IMR-90 (cell line): ENCODE results near the gene SLC4A4. TPM values are rescaled to one million over a fixed set of nuclear protein-coding genes. Genes with fewer than 3 reads are reported as not detected.

Experiments used
- ATAC-seq: fragments of 200-7000 bp; cut with Tn5 transposase; 2 replicates; pipeline ENCODE4 v1.9.1; 2020; ENCODE audit warnings: low read depth, mild to moderate bottlenecking, moderate library complexity
- BruUV-seq: library from RNA; stranded (reverse); fragments of 400-500 nt; replicated peaks from 2 replicates; lab custom pipeline; 2021; lab: Mats Ljungman, UMichigan
- CTCF ChIA-PET: fragments of 300-600 bp; formaldehyde crosslinking; extraction: SDS; loops from one replicate; lab custom pipeline; 2021; ENCODE audit warnings: antibody characterized with exemption; lab: Yijun Ruan, JAX
- POLR2A ChIA-PET: fragments of 300-600 bp; sonication (Branson Sonifier 250); formaldehyde crosslinking; loops from one replicate; lab custom pipeline; 2022; ENCODE audit warnings: antibody characterized with exemption; ENCODE audit not compliant: unreplicated experiment; lab: Charles Lee
- DNase-seq: peaks from one replicate; pipeline ENCODE4 v3.0.0; 2013
- H2AFZ ChIP-seq: replicated peaks from 2 replicates; pipeline ENCODE3; 2013; ENCODE audit warnings: low read length, mild to moderate bottlenecking; ENCODE audit not compliant: poor library complexity
- H2AK5ac ChIP-seq: 2 replicates; pipeline ENCODE4 v1.6.1; 2013; ENCODE audit warnings: low read depth, low read length, inconsistent platforms
- H2AK9ac ChIP-seq: replicated peaks from 2 replicates; pipeline ENCODE3; 2013; ENCODE audit warnings: mild to moderate bottlenecking, low read depth, low read length, moderate library complexity; ENCODE audit not compliant: poor library complexity
- H2BK120ac ChIP-seq: 2 replicates; pipeline ENCODE4 v1.6.1; 2013; ENCODE audit warnings: low read depth, low read length, inconsistent platforms
- H2BK15ac ChIP-seq: 3 replicates; pipeline ENCODE4 v1.6.1; 2013; ENCODE audit warnings: low read depth, low read length, inconsistent platforms
- H2BK20ac ChIP-seq: 2 replicates; pipeline ENCODE4 v1.6.1; 2013; ENCODE audit warnings: low read depth, mild to moderate bottlenecking, inconsistent platforms, low read length, moderate library complexity
- H2BK5ac ChIP-seq: 2 replicates; pipeline ENCODE4 v1.6.1; 2013; ENCODE audit warnings: mild to moderate bottlenecking, low read depth, low read length, inconsistent platforms; ENCODE audit not compliant: poor library complexity, severe bottlenecking
- H3K14ac ChIP-seq: replicated peaks from 2 replicates; pipeline ENCODE4 v1.6.1; 2013; ENCODE audit warnings: low read depth, low read length, inconsistent platforms
- H3K18ac ChIP-seq: 2 replicates; pipeline ENCODE4 v1.6.1; 2013; ENCODE audit warnings: low read depth, low read length, control low read depth
- H3K23ac ChIP-seq: 2 replicates; pipeline ENCODE4 v1.6.1; 2013; ENCODE audit warnings: low read depth, low read length, inconsistent platforms
- H3K27ac ChIP-seq: 2 replicates; pipeline ENCODE4 v1.5.1; 2013; ENCODE audit warnings: mild to moderate bottlenecking, control low read depth, low read length; ENCODE audit not compliant: insufficient read depth
- H3K27me3 ChIP-seq: 2 replicates; pipeline ENCODE4 v1.6.1; 2013; ENCODE audit warnings: low read length; ENCODE audit not compliant: control insufficient read depth, insufficient read depth
- H3K36me3 ChIP-seq: 2 replicates; pipeline ENCODE4 v1.6.1; 2013; ENCODE audit warnings: low read length, mixed read lengths; ENCODE audit not compliant: control insufficient read depth, insufficient read depth
- H3K4ac ChIP-seq: 2 replicates; pipeline ENCODE4 v1.6.1; 2013; ENCODE audit warnings: low read depth, low read length, inconsistent platforms
- H3K4me1 ChIP-seq: 2 replicates; pipeline ENCODE4 v1.6.1; 2013; ENCODE audit warnings: low read length, mixed read lengths; ENCODE audit not compliant: control insufficient read depth, insufficient read depth
- H3K4me2 ChIP-seq: 2 replicates; pipeline ENCODE4 v1.6.1; 2013; ENCODE audit warnings: low read depth, mild to moderate bottlenecking, control low read depth, low read length, moderate library complexity
- H3K4me3 ChIP-seq: 2 replicates; pipeline ENCODE4 v1.5.1; 2013; ENCODE audit warnings: low read depth, mild to moderate bottlenecking, control low read depth, low read length, moderate library complexity; ENCODE audit not compliant: insufficient read depth
- H3K56ac ChIP-seq: 2 replicates; pipeline ENCODE4 v1.6.1; 2013; ENCODE audit warnings: low read length, inconsistent platforms; ENCODE audit not compliant: insufficient read depth; ENCODE audit errors: extremely low read depth
- H3K79me1 ChIP-seq, 2 experiments: 2 replicates each; pipeline ENCODE4 v1.6.1; 2013; ENCODE audit warnings: low read length in 2 of 2, inconsistent platforms in 1 of 2, low read depth in 1 of 2
- H3K9ac ChIP-seq: 2 replicates; pipeline ENCODE4 v1.6.1; 2013; ENCODE audit warnings: low read depth, low read length, control low read depth
- H3K9me1 ChIP-seq: 2 replicates; pipeline ENCODE4 v1.6.1; 2013; ENCODE audit warnings: low read length, inconsistent platforms; ENCODE audit not compliant: insufficient read depth
- H3K9me3 ChIP-seq: 2 replicates; pipeline ENCODE4 v1.6.1; 2013; ENCODE audit warnings: low read length; ENCODE audit not compliant: control insufficient read depth, insufficient read depth
- H4K20me1 ChIP-seq: 2 replicates; pipeline ENCODE4 v1.6.1; 2013; ENCODE audit warnings: low read length, inconsistent platforms; ENCODE audit not compliant: insufficient read depth
- H4K5ac ChIP-seq: 2 replicates; pipeline ENCODE4 v1.6.1; 2013; ENCODE audit warnings: mild to moderate bottlenecking, low read depth, low read length, control low read depth
- H4K8ac ChIP-seq, 2 experiments: 2 replicates each; pipeline ENCODE4 v1.6.1; 2013; ENCODE audit warnings: low read depth in 2 of 2, low read length in 2 of 2, control low read depth in 1 of 2, inconsistent platforms in 1 of 2
- H4K91ac ChIP-seq: 2 replicates; pipeline ENCODE4 v1.6.1; 2013; ENCODE audit warnings: low read depth, low read length, inconsistent platforms; ENCODE audit not compliant: insufficient read depth
- BHLHE40 ChIP-seq: fragments of 150-350 bp; IDR thresholded peaks from 2 replicates; pipeline ENCODE4 v1.6.1; 2016; ENCODE audit warnings: mild to moderate bottlenecking, low read depth, low read length
- FOS ChIP-seq: fragments of 150-350 bp; IDR thresholded peaks from 2 replicates; pipeline ENCODE4 v1.6.1; 2016; ENCODE audit warnings: low read depth, low read length
- MAZ ChIP-seq: IDR thresholded peaks from 2 replicates; pipeline ENCODE4 v1.6.1; 2012; ENCODE audit warnings: low read depth, mild to moderate bottlenecking, low read length, improper control_type of control experiment, moderate library complexity, borderline replicate concordance
- RAD21 ChIP-seq: IDR thresholded peaks from 2 replicates; pipeline ENCODE4 v1.6.1; 2012; ENCODE audit warnings: low read length, improper control_type of control experiment
- RCOR1 ChIP-seq: IDR thresholded peaks from 2 replicates; pipeline ENCODE4 v1.6.1; 2012; ENCODE audit warnings: mild to moderate bottlenecking, low read length, improper control_type of control experiment; ENCODE audit not compliant: insufficient replicate concordance
- SMC3 ChIP-seq: fragments of 150-350 bp; IDR thresholded peaks from 2 replicates; pipeline ENCODE4 v1.6.1; 2016; ENCODE audit warnings: low read depth, mild to moderate bottlenecking, antibody characterized with exemption, low read length, moderate library complexity
- dilution Hi-C: fragments of 300-500 bp; cut with HindIII; formaldehyde crosslinking; loops from one replicate; pipeline ENCODE4 v1.14.3; 2018; ENCODE audit warnings: low sequenced_read_pairs; ENCODE audit not compliant: unreplicated experiment
- in situ Hi-C: fragments of 300-500 bp; cut with MboI; formaldehyde crosslinking; loops from 3 replicates; pipeline ENCODE4 v1.14.3; 2019; ENCODE audit warnings: low sequenced_read_pairs, inconsistent platforms, mixed read lengths
- intact Hi-C: fragments of 100-400 bp; cut with micrococcal nuclease; formaldehyde crosslinking; loops from 2 replicates; pipeline ENCODE4 v1.10.0; 2022
- polyA plus RNA-seq, 3 experiments: library from polyadenylated mRNA; depleted of rRNA; stranded (reverse); fragments of >200 nt; gene quantifications; 2 replicates each; pipeline ENCODE4 v1.2.3, GENCODE V29; 2012; ENCODE audit warnings: low replicate concordance in 1 of 3
- total RNA-seq: library from RNA; depleted of rRNA; stranded (reverse); fragments of >200 nt; gene quantifications from 2 replicates; pipeline ENCODE4 v1.2.3, GENCODE V29; 2012
- TF ChIP-seq, protein P1 (sequence below): fragments of 150-350 bp; IDR thresholded peaks from 2 replicates; pipeline ENCODE4 v1.6.1; 2016; ENCODE audit warnings: low read depth, mild to moderate bottlenecking, low read length, moderate library complexity, borderline replicate concordance
- TF ChIP-seq, protein P2 (sequence below): conservative IDR thresholded peaks from 2 replicates; pipeline ENCODE4 v1.5.1; 2012; ENCODE audit warnings: mild to moderate bottlenecking, low read depth, low read length, improper control_type of control experiment

Gene SLC4A4
- total and polyA plus RNA-seq, 2 of the 4 experiments (the other 2 are of a cell fraction), result 5.6 to 16.8 TPM

DNA sequence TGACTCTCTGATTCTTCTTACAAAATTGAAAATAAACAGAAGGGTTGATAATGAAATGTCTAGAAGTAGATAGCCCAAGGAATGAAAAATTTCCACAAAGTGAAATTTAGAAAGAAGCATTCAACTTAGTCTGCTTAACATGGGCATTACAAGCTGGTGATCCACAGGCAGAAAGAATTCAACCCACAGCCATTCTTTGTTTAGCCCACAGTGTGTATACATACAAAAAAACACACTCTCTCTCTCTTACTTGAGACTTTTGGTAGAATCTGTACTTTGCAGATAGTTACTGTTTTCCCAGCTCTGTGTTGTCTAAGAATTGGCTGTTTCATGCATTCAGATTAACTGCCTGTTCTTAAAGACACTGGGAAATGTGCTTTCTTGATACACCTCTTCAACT, 159.8 kb downstream of the SLC4A4 start:
- Histone ChIP-seq H2BK5ac (peak overlapping the region; percentile 27), H4K5ac (no peak overlapping the region; the same call in 1 of the 2 replicates), H3K14ac (no peak overlapping the region), H2BK20ac (0 out of 2 replicates have a peak overlapping the region, but pooled peaks have one; percentile 8), H3K27me3 (no peaks in the 10 kb centered on the region), H3K23ac (no peak overlapping the region), H3K56ac (peak overlapping the region; percentile 20; the same call in 1 of the 2 replicates), H3K4me2 (peak overlapping the region; percentile 7; the same call in 1 of the 2 replicates), H4K91ac (no peak overlapping the region), H3K27ac (peak overlapping the region; percentile 51; the same call in 1 of the 2 replicates), H4K20me1 (no peaks in the 10 kb centered on the region), H2AK5ac (no peak overlapping the region), H4K8ac (no peak overlapping the region), H2BK15ac (no peak overlapping the region), H2AK9ac (no peak overlapping the region), H3K9me3 (no peaks in the 10 kb centered on the region), H3K4me3 (no peak overlapping the region), H3K36me3 (peaks cover 9% of the 10 kb centered on the region), H2BK120ac (peak overlapping the region; percentile 4; the same call in 1 of the 2 replicates), H3K18ac (peak overlapping the region; percentile 79), H3K9me1 (no peaks in the 10 kb centered on the region; the same call in none of the 2 replicates), H2AFZ (no peak overlapping the region), H3K79me1 (peaks cover 0 to 16% of the 10 kb centered on the region in 2 experiments; a peak in 1 of 4 replicates), H3K9ac (no peak overlapping the region), H3K4ac (no peak overlapping the region), H3K4me1 (peaks cover 3% of the 10 kb centered on the region; the same call in 1 of the 2 replicates)
- dilution Hi-C loops (no loop called here), intact Hi-C loops (no loop called here), in situ Hi-C loops (no loop called here)
- TF ChIP-seq, protein P1, sequence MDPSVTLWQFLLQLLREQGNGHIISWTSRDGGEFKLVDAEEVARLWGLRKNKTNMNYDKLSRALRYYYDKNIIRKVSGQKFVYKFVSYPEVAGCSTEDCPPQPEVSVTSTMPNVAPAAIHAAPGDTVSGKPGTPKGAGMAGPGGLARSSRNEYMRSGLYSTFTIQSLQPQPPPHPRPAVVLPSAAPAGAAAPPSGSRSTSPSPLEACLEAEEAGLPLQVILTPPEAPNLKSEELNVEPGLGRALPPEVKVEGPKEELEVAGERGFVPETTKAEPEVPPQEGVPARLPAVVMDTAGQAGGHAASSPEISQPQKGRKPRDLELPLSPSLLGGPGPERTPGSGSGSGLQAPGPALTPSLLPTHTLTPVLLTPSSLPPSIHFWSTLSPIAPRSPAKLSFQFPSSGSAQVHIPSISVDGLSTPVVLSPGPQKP, result no peak
- no peak for TF ChIP-seq MAZ
- no peak for TF ChIP-seq SMC3
- TF ChIP-seq, protein P2, sequence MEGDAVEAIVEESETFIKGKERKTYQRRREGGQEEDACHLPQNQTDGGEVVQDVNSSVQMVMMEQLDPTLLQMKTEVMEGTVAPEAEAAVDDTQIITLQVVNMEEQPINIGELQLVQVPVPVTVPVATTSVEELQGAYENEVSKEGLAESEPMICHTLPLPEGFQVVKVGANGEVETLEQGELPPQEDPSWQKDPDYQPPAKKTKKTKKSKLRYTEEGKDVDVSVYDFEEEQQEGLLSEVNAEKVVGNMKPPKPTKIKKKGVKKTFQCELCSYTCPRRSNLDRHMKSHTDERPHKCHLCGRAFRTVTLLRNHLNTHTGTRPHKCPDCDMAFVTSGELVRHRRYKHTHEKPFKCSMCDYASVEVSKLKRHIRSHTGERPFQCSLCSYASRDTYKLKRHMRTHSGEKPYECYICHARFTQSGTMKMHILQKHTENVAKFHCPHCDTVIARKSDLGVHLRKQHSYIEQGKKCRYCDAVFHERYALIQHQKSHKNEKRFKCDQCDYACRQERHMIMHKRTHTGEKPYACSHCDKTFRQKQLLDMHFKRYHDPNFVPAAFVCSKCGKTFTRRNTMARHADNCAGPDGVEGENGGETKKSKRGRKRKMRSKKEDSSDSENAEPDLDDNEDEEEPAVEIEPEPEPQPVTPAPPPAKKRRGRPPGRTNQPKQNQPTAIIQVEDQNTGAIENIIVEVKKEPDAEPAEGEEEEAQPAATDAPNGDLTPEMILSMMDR, result no peak
- no peak for TF ChIP-seq RAD21
- TF ChIP-seq BHLHE40, result no peak
- no peak for TF ChIP-seq FOS
- no peak for TF ChIP-seq RCOR1
- DNase-seq (peak; percentile 8), ATAC-seq (peak; percentile 60)
- CTCF ChIA-PET, result interaction anchor here (0.8 kb wide), 1 partner anchor 16 kb away, joined by 3 read pairs; no protein-coding TSS in a partner anchor
- POLR2A ChIA-PET, result interaction anchor here (0.5 kb wide), 1 partner anchor 55 kb away, joined by 19 read pairs; no protein-coding TSS in a partner anchor
- BruUV-seq, result no TSS peak
